H1 (cell line): Measurements from ENCODE around the gene SASS6. TPM values are rescaled to one million over a fixed set of nuclear protein-coding genes. Genes with fewer than 3 reads are reported as not detected.

Experiments used
- CTCF ChIA-PET: fragments of 300-600 bp; sonication (Branson Sonifier 250); formaldehyde crosslinking; loops from one replicate; lab custom pipeline; 2021; ENCODE audit not compliant: partially characterized antibody; lab: Charles Lee
- POLR2A ChIA-PET: fragments of 300-600 bp; sonication (Branson Sonifier 250); formaldehyde crosslinking; loops from one replicate; lab custom pipeline; 2021; ENCODE audit warnings: inconsistent platforms; ENCODE audit not compliant: partially characterized antibody; lab: Charles Lee
- DNase-seq, 2 experiments: peaks; one replicate each; pipeline versions ENCODE4 v3.0.0 to v3.0.0-alpha.2; 2010 to 2022; ENCODE audit warnings: low spot score in 2 of 2, low read depth in 1 of 2, mixed read lengths in 1 of 2
- FAIRE-seq: peaks from 2 replicates; lab custom pipeline; 2011; peaks lifted over from hg19 to GRCh38; lab: Jason Lieb, UNC
- H2AFZ ChIP-seq: 2 replicates; pipeline ENCODE4 v1.8.1; 2012; ENCODE audit warnings: low read length, inconsistent platforms
- H2AK5ac ChIP-seq: 2 replicates; pipeline ENCODE4 v1.6.1; 2013; ENCODE audit warnings: low read depth, low read length
- H2BK120ac ChIP-seq: replicated peaks from 2 replicates; pipeline ENCODE3; 2013; ENCODE audit warnings: low read depth, low read length, inconsistent platforms
- H2BK12ac ChIP-seq: 2 replicates; pipeline ENCODE4 v1.6.1; 2013; ENCODE audit warnings: low read depth, low read length
- H2BK15ac ChIP-seq: 2 replicates; pipeline ENCODE4 v1.6.1; 2013; ENCODE audit warnings: low read length
- H2BK20ac ChIP-seq: 2 replicates; pipeline ENCODE4 v1.6.1; 2013; ENCODE audit warnings: low read length
- H2BK5ac ChIP-seq: 2 replicates; pipeline ENCODE4 v1.6.1; 2013; ENCODE audit warnings: low read depth, low read length
- H3K14ac ChIP-seq: 2 replicates; pipeline ENCODE4 v1.6.1; 2013; ENCODE audit warnings: inconsistent platforms; ENCODE audit not compliant: insufficient read length
- H3K18ac ChIP-seq: 2 replicates; pipeline ENCODE4 v1.6.1; 2013; ENCODE audit warnings: low read length; ENCODE audit errors: extremely low read depth
- H3K23ac ChIP-seq: 2 replicates; pipeline ENCODE4 v1.6.1; 2013; ENCODE audit warnings: inconsistent platforms; ENCODE audit not compliant: insufficient read length
- H3K23me2 ChIP-seq: 2 replicates; pipeline ENCODE4 v1.6.1; 2013; ENCODE audit warnings: low read depth, low read length
- H3K27ac ChIP-seq: 2 replicates; pipeline ENCODE4 v1.6.1; 2011; ENCODE audit warnings: low read depth, low read length, inconsistent platforms
- H3K27me3 ChIP-seq, 4 experiments: replicated peaks in 1 of 4; 1 replicate in 1 of 4; 2 replicates in 3 of 4; pipeline versions ENCODE4 v1.6.1 to v1.8.1; 2011 to 2013; ENCODE audit warnings: low read length in 3 of 4, mild to moderate bottlenecking in 3 of 4, inconsistent platforms in 2 of 4, mixed read lengths in 2 of 4, moderate library complexity in 1 of 4; ENCODE audit not compliant: control insufficient read depth in 3 of 4, insufficient read depth in 3 of 4; ENCODE audit errors: extremely low read depth in 1 of 4
- H3K36me3 ChIP-seq, 4 experiments: 2 replicates each; pipeline versions ENCODE4 v1.6.1 to v1.8.1; 2011 to 2013; ENCODE audit warnings: mild to moderate bottlenecking in 4 of 4, low read length in 3 of 4, moderate library complexity in 2 of 4, control low read depth in 1 of 4, inconsistent platforms in 1 of 4; ENCODE audit not compliant: insufficient read depth in 4 of 4, control insufficient read depth in 2 of 4
- H3K4ac ChIP-seq: replicated peaks from 2 replicates; pipeline ENCODE3; 2013; ENCODE audit warnings: low read length, low read depth, mixed read lengths, inconsistent platforms; ENCODE audit not compliant: insufficient read length
- H3K4me1 ChIP-seq, 4 experiments: replicated peaks in 1 of 4; 1 replicate in 1 of 4; 2 replicates in 3 of 4; pipeline versions ENCODE4 v1.6.1 to v1.8.1; 2011 to 2013; ENCODE audit warnings: low read length in 3 of 4, inconsistent platforms in 2 of 4, mixed read lengths in 1 of 4; ENCODE audit not compliant: insufficient read depth in 4 of 4, control insufficient read depth in 3 of 4
- H3K4me2 ChIP-seq, 2 experiments: 2 replicates each; pipeline versions ENCODE4 v1.6.1 to v1.8.1; 2011 to 2013; ENCODE audit warnings: low read depth in 2 of 2, low read length in 2 of 2, control low read depth in 1 of 2, inconsistent platforms in 1 of 2, mild to moderate bottlenecking in 1 of 2; ENCODE audit not compliant: insufficient read depth in 1 of 2
- H3K4me3 ChIP-seq, 4 experiments: fragments of 200-600, 300-600 bp in 1 of 4; sonication (generic), shearing (Covaris generic), sonication (Bioruptor Twin) in 1 of 4; 2 replicates each; pipeline versions ENCODE4 v1.5.1 to v1.8.1; 2011 to 2016; ENCODE audit warnings: low read length in 4 of 4, low read depth in 3 of 4, control low read depth in 2 of 4, inconsistent platforms in 2 of 4, mild to moderate bottlenecking in 2 of 4, mixed read lengths in 1 of 4, moderate library complexity in 1 of 4; ENCODE audit not compliant: insufficient read depth in 2 of 4; ENCODE audit errors: extremely low read depth in 1 of 4
- H3K56ac ChIP-seq: replicated peaks from 2 replicates; pipeline ENCODE3; 2013; ENCODE audit warnings: low read depth, mild to moderate bottlenecking, mixed read lengths, low read length, inconsistent platforms; ENCODE audit not compliant: insufficient read length
- H3K79me1 ChIP-seq: 2 replicates; pipeline ENCODE4 v1.6.1; 2013; ENCODE audit warnings: low read depth, low read length, control low read depth
- H3K79me2 ChIP-seq, 2 experiments: 2 replicates each; pipeline versions ENCODE4 v1.6.1 to v1.8.1; 2012 to 2013; ENCODE audit warnings: low read length in 2 of 2, mild to moderate bottlenecking in 2 of 2, inconsistent platforms in 1 of 2; ENCODE audit not compliant: insufficient read depth in 2 of 2, control insufficient read depth in 1 of 2
- H3K9ac ChIP-seq, 4 experiments: replicated peaks in 1 of 4; 1 replicate in 1 of 4; 2 replicates in 3 of 4; pipeline versions ENCODE4 v1.6.1 to v1.8.1; 2011 to 2013; ENCODE audit warnings: low read depth in 3 of 4, low read length in 3 of 4, control low read depth in 2 of 4, mild to moderate bottlenecking in 2 of 4, moderate library complexity in 2 of 4, inconsistent platforms in 1 of 4; ENCODE audit errors: extremely low read depth in 1 of 4
- H3K9me3 ChIP-seq, 2 experiments: 2 replicates each; pipeline versions ENCODE4 v1.6.1 to v1.8.1; 2012 to 2013; ENCODE audit warnings: mild to moderate bottlenecking in 2 of 2, moderate library complexity in 2 of 2, control low read depth in 1 of 2, inconsistent platforms in 1 of 2, low read depth in 1 of 2, low read length in 1 of 2, mixed read lengths in 1 of 2; ENCODE audit not compliant: insufficient read depth in 2 of 2
- H4K20me1 ChIP-seq, 2 experiments: replicated peaks in 1 of 2; 2 replicates each; pipeline versions ENCODE3 to v1.8.1; 2011 to 2013; ENCODE audit warnings: inconsistent platforms in 2 of 2, low read length in 2 of 2, mild to moderate bottlenecking in 1 of 2; ENCODE audit not compliant: insufficient read depth in 2 of 2, control insufficient read depth in 1 of 2
- H4K5ac ChIP-seq: 2 replicates; pipeline ENCODE4 v1.6.1; 2013; ENCODE audit warnings: low read length, low read depth, mixed read lengths, inconsistent platforms; ENCODE audit not compliant: insufficient read length
- H4K8ac ChIP-seq: 2 replicates; pipeline ENCODE4 v1.8.0; 2013; ENCODE audit warnings: mild to moderate bottlenecking, moderate library complexity, low read length, inconsistent platforms; ENCODE audit not compliant: insufficient read depth; ENCODE audit errors: extremely low read depth
- H4K91ac ChIP-seq: replicated peaks from 2 replicates; pipeline ENCODE3; 2013; ENCODE audit warnings: low read length, mixed read lengths, inconsistent platforms; ENCODE audit not compliant: insufficient read length
- CBX8 ChIP-seq: fragments of 300-800, 300-1000 bp; sonication (generic); IDR thresholded peaks from 2 replicates; pipeline ENCODE4 v1.7.1; 2016; ENCODE audit warnings: low read depth, low read length, borderline replicate concordance
- EGR1 ChIP-seq: IDR thresholded peaks from 2 replicates; pipeline ENCODE4 v1.6.1; 2011; ENCODE audit warnings: low read depth, low read length, borderline replicate concordance
- SIX5 ChIP-seq: IDR thresholded peaks from 2 replicates; pipeline ENCODE4 v1.6.1; 2011; ENCODE audit warnings: mild to moderate bottlenecking, low read depth, low read length
- SP4 ChIP-seq: IDR thresholded peaks from 2 replicates; pipeline ENCODE4 v1.6.1; 2012; ENCODE audit warnings: low read length, inconsistent platforms
- TBP ChIP-seq: IDR thresholded peaks from 2 replicates; pipeline ENCODE4 v1.6.1; 2011; ENCODE audit warnings: low read depth, low read length, improper control_type of control experiment
- WGBS, 2 experiments: shearing (Covaris generic) in 1 of 2; methylation state at CpG; one replicate each; pipeline versions ENCODE4 v1.1.6 to v1.1.7; 2013 to 2015; ENCODE audit warnings: low lambda C conversion rate in 2 of 2, mixed read lengths in 2 of 2, inconsistent platforms in 1 of 2, low coverage in 1 of 2, missing lambda C conversion rate in 1 of 2; ENCODE audit not compliant: insufficient replicate concordance in 2 of 2, insufficient coverage in 1 of 2, insufficient read length in 1 of 2; ENCODE audit errors: extremely low coverage in 1 of 2, missing lambda C conversion rate in 1 of 2; 5-methylcytosine and 5-hydroxymethylcytosine counted together
- polyA plus RNA-seq, 7 experiments: library from polyadenylated mRNA; depleted of rRNA in 3 of 7; stranded (reverse) in 5 of 7; unstranded in 2 of 7; fragments of >200 nt in 5 of 7; fragments of 200-250 nt in 2 of 7; gene quantifications; 1 replicate in 5 of 7; 2 replicates in 1 of 7; 4 replicates in 1 of 7; pipeline versions ENCODE4 v1.2.1 to v1.2.3, GENCODE V29; 2011 to 2013; ENCODE audit warnings: missing spikeins in 2 of 7, mixed read lengths in 2 of 7
- total RNA-seq: library from RNA; stranded (reverse); fragmentation: NEBNext Ultra II Directional; extraction: Animal tissue kit (Norgen Biotek cat#: 25700); gene quantifications from 2 replicates; pipeline ENCODE4 v1.2.1, GENCODE V29; 2021
- TF ChIP-seq, protein P1 (sequence below): IDR thresholded peaks from 2 replicates; pipeline ENCODE4 v1.6.1; 2012; ENCODE audit warnings: inconsistent platforms
- TF ChIP-seq, protein P2 (sequence below): IDR thresholded peaks from 2 replicates; pipeline ENCODE4 v1.6.1; 2012; ENCODE audit warnings: inconsistent platforms

Gene SASS6
- total and polyA plus RNA-seq, 2 of the 8 experiments (the other 6 are each of a cell fraction or from before 2014, with no cell fraction given) = 1.2 to 13.8 TPM

DNA sequence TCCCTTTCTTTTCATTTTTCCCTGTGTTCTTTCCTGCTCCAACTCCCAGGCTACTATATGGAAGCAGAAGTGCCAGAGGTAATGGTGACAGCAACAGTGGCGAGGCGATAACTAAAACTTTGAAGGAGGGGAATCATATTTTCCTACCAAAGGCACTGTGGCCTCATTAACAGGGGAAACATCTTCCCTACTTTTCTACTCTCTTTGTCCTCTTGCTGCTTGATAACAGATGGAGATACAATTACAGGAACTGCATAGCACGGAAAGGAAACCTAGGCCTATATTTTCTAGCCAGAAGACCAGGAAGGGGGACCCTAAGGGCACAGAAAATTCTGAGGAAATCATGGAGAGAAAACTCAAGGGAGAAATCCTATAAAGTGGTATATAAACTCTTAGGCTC, 42.3 kb downstream of the SASS6 start:
- Histone ChIP-seq H3K14ac (no peak overlapping the region), H2BK12ac (no peak overlapping the region), H2BK20ac (no peak overlapping the region), H2BK5ac (no peak overlapping the region), H3K79me1 (no peaks in the 10 kb centered on the region), H3K23ac (no peak overlapping the region), H3K56ac (no peak overlapping the region), H3K9ac (no peak overlapping the region), H3K4me3 (no peak overlapping the region), H4K5ac (no peak overlapping the region), H2AFZ (no peak overlapping the region), H3K27ac (no peak overlapping the region), H3K36me3 (peaks cover 0 to 27% (median 4%) of the 10 kb centered on the region in 4 experiments; a peak in 2 of 8 replicates), H3K4me1 (peaks cover 0 to 4% (median 0%) of the 10 kb centered on the region in 4 experiments; a peak in 1 of 7 replicates), H4K8ac (no peak overlapping the region), H4K20me1 (peaks cover 0 to 1% of the 10 kb centered on the region in 2 experiments), H4K91ac (no peak overlapping the region), H3K18ac (no peak overlapping the region), H3K79me2 (no peaks in the 10 kb centered on the region), H3K9me3 (no peaks in the 10 kb centered on the region), H3K27me3 (no peaks in the 10 kb centered on the region), H3K23me2 (no peaks in the 10 kb centered on the region), H2BK15ac (no peak overlapping the region), H3K4ac (no peak overlapping the region), H2BK120ac (no peak overlapping the region), H2AK5ac (no peak overlapping the region), H3K4me2 (no peak overlapping the region)
- ChIA-PET POLR2A (no interaction called here), CTCF (no interaction called here)
- FAIRE-seq (no peak), DNase-seq (no peak)
- TF ChIP-seq, protein P1, sequence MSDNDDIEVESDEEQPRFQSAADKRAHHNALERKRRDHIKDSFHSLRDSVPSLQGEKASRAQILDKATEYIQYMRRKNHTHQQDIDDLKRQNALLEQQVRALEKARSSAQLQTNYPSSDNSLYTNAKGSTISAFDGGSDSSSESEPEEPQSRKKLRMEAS = no peak
- TF ChIP-seq, protein P2, sequence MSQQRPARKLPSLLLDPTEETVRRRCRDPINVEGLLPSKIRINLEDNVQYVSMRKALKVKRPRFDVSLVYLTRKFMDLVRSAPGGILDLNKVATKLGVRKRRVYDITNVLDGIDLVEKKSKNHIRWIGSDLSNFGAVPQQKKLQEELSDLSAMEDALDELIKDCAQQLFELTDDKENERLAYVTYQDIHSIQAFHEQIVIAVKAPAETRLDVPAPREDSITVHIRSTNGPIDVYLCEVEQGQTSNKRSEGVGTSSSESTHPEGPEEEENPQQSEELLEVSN = no peak
- TF ChIP-seq CBX8 (no peak), TBP (no peak), SP4 (no peak), EGR1 (no peak), SIX5 (no peak)
- 87% methylated on average over 3 of the region's 3 CpGs; no CpG with 5 or more reads in 1 of the 2 experiments for WGBS, 2 experiments
